GM18505 (cell line): Measurements from ENCODE around the gene GNG7.
"Not testable (repeated sequence)": the region's sequence is repeated elsewhere in the genome, so short reads cannot be mapped to it uniquely, and the experiment has no call there.

Source experiments
- ATAC-seq: cut with Tn5 transposase; IDR thresholded peaks from one replicate; pipeline ENCODE4 v1.9.1; 2021; ENCODE audit not compliant: unreplicated experiment
- POLR2A ChIP-seq: IDR thresholded peaks from 4 replicates; pipeline ENCODE4 v1.6.1; 2011; ENCODE audit warnings: borderline replicate concordance; ENCODE audit not compliant: insufficient read depth, insufficient read length; ENCODE audit errors: extremely low read depth

Gene GNG7

GRCh38 chr19:2665103-2665502 lies 37.4 kb downstream of the GNG7 start:
- no peak for ATAC-seq
- no peak for TF ChIP-seq POLR2A

- ATAC-seq, result no peak
- TF ChIP-seq POLR2A, result no peak
These were observed 38.4 kb downstream of the GNG7 start for GRCh38 chr19:2663920-2664571.

- no peak for ATAC-seq
- no peak for TF ChIP-seq POLR2A
These were observed 40.9 kb downstream of the GNG7 start for GRCh38 chr19:2661615-2662014.

GRCh38 chr19:2659856-2660432 lies 42.5 kb downstream of the GNG7 start:
- no peak for TF ChIP-seq POLR2A
- no peak for ATAC-seq

- TF ChIP-seq POLR2A, result no peak
- no peak for ATAC-seq
These were observed 46.0 kb downstream of the GNG7 start for GRCh38 chr19:2656533-2656932.

GRCh38 chr19:2653710-2654707 lies 48.5 kb downstream of the GNG7 start:
- no peak for ATAC-seq
- no peak for TF ChIP-seq POLR2A

GRCh38 chr19:2653218-2653617 lies 49.3 kb downstream of the GNG7 start:
- TF ChIP-seq POLR2A, result no peak
- ATAC-seq, result no peak

- no peak for ATAC-seq
These were observed 49.9 kb downstream of the GNG7 start for GRCh38 chr19:2652504-2653099.

GRCh38 chr19:2651002-2651733 lies 51.3 kb downstream of the GNG7 start:
- ATAC-seq, result not testable (repeated sequence)

More at GRCh38 chr19:2652504-2653099, 49.9 kb downstream of the GNG7 start:
- TF ChIP-seq POLR2A, result no peak

GRCh38 chr19:2650515-2650914 lies 52.0 kb downstream of the GNG7 start:
- ATAC-seq, result no peak
- TF ChIP-seq POLR2A, result no peak

GRCh38 chr19:2648528-2648937 lies 54.0 kb downstream of the GNG7 start:
- TF ChIP-seq POLR2A, result no peak
- no peak for ATAC-seq

- ATAC-seq, result no peak
These were observed 54.4 kb downstream of the GNG7 start for GRCh38 chr19:2648099-2648498.

More at GRCh38 chr19:2648099-2648498, 54.4 kb downstream of the GNG7 start:
- TF ChIP-seq POLR2A, result no peak
